Myocyte (in vitro differentiated cells): ENCODE results near the gene NBDY. TPM values are rescaled to one million over a fixed set of nuclear protein-coding genes. Genes with fewer than 3 reads are reported as not detected.
A peak's percentile ranks its signal among the peaks of the same experiment; 100 is the strongest.
"Not testable (repeated sequence)": the region's sequence is repeated elsewhere in the genome, so short reads cannot be mapped to it uniquely, and the experiment has no call there.

Source experiments
- DNase-seq: peaks from one replicate; pipeline ENCODE4 v3.0.0-alpha.2; 2012; ENCODE audit warnings: low read depth
- total RNA-seq: library from RNA; depleted of rRNA; stranded (reverse); fragments of >200 nt; gene quantifications from 2 replicates; pipeline ENCODE4 v1.2.3, GENCODE V29; 2014

The NBDY gene
- total RNA-seq, 1 donor from 2014 or later = 15.6 TPM

DNA sequence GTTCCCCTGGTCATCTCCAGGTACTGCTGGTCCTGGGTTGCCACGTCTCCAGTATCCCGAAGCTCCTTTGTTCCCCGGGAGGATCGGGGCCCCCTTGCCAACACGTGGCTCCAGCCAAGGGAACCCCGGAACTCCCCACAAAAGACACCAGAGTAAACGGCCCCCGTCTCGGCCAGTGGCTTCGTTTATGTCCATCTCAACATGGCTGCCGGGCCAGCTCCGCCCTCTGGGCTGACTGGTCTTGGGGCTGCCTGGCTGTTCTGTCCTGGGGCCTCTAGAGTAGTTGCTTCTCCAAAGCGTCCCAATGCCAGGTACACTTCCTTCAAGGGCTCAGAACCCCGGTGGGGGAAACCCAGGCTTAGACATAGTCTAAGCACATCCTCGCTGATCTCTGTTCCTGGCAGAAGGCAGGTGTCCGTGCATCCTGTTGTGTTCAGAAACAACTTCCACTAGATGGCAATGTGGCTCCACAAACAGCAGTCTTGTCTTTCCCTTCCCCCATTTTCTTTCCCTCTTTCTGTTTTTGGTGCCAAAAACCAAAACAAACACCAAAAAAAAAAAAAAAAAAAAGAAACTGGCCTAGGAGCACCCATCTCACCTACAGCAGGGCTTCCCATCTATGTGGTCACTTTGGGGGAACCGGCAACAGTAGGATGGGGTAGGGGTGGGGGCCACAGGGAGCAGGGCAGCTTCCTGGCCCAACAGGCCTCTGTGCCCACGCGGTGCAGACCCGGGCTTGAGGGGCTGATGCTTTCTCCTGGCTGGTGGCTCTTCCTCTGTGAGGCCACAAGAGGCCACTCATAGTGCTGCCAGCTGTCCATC is 35.3 kb downstream of the NBDY start:
- peak; percentile 71 for DNase-seq

DNA sequence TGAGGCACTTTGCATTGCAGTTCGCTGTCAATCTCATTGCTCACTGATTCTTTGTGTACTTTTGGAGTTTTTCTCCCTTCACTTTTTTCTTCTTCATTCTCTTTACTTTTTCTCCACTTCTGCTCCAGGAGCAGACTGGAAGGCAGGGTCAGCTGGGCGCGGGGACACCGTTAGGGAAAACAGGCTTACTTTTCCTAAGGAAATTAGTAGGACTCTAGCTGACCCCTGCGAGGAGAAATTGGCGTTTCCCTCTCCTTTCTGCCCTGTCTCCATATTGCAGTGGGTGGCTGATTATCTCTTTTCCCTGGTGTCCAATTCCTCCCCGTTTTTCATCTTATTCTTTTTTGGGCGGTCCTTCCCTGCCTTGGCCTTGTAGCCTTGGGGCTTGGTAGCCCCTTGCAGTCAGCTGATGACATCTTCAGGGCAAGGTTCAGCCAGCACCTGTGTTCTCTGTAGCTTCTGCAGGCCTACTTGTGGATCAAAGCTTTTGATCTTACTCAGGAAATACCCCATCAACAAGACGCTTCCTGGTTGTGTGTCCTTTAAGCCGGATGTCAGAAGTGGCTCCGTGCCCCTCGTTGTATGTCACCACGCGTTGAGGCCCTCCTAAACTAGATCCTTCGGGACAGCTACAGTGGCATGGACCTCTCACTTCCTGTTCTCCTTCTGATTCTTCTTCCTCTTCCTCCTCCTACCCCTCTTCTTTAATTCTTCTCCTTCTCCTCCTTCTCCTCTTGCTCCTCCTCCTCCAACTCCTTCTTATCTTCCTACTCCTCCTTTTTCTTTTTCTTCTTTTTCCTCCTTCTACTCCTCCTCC is 36.1 kb downstream of the NBDY start:
- no peak for DNase-seq

DNA sequence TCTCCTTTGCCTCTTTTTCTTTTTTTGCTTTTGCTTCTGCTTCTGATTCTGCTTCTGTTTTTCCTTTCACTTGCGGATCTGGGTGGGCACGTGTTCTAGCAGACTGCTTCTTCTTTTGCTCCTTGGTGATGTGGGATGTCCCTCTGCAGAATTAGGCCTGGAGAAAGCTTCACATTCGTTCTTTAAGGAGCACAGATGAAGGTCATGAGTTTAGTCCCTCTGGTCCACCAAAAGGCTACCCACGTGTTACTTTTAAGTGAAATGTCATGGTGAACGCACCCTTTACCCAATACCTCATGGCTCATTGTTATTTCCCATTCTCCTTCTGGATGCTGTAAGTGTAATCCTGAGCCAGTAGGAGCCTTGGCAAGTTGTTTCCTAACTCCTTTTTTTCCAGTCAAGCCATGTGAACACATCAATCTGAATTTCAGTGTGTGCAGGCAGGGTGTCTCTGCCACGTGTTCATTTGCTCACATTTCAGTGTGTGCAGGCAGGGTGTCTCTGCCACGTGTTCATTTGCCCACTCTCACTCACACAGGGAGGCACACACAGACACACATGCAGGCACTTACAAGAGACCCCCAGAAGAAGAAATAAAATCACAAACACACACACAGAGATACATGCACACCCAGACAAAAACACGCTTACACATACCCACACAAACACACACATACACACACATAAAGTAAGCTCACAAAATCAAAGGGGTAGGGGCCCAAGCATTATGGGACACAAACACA is 36.9 kb downstream of the NBDY start:
- DNase-seq = no peak

DNA sequence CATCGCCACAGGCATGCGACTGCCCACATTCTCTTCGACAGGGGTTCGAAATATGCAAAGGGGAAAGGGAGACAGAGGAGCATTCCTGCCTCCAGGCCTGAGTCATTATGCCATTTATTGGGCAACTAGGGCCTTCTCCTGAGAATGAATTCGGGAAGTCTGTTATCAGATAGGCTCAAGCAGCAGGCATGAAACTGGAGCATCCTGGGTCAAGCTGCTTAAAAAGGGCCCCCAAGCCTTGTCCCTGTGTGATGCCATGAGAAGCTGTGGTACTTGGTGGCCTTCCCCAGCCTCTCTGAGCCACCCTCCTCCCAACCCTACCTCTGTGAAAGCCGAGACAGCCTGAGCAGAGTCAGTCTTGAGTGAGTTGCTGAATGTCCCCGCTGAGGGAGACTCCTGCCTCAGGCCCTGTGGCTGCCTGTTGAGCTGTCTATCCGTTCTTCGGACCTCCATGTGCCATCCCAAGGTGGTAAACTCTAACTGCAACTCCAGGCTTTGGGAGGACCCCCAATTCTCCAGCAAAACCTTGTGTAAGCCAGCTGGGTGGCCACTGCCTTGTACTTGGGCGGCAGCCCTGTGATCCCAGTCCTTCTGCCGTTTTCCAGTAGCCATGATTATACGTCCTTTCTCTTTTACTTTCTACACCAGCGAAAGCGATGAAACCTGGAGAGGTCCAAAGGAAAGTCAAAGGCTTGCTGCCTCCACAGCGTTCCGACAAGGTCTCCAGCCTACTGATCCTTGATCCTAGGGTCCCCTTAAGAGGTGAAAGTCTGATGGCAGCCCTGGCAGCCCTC is 37.7 kb downstream of the NBDY start:
- DNase-seq = no peak

DNA sequence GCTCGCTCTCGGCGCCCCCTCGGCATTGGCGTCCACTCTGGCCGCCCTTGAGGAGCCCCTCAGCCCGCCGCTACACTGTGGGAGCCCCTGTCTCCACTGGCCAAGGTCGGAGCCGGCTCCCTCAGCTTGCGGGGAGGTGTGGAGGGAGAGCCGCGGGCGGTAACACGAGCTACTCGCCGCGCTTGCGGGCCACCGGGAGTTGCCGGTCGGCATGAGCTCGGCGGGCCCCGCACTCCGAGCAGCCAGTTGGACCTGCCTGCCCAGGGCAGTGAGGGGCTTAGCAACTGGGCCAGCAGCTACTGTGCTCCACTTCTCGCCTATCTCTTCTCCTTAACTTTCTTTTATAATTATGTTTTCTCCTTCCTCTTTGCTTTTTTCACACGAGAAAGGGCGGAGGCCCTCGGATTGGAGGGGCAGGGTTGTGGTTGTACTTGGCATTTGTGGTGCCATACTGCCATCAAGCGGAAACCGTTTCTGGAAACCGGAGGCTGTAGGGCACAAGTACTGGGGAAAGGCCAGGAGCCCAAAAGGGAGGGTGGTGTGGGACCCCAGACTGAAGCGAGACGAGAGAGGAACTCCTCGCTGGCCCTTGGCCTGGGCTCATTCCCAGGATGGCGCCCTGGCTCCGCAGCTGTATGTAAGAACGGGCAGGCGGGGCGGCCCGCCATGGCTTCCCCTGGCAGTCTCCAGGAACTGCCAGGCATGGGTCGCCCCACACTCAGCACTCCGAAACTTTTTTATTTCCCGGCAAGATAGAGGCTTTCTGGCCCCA is 38.5 kb downstream of the NBDY start:
- DNase-seq = not testable (repeated sequence)

DNA sequence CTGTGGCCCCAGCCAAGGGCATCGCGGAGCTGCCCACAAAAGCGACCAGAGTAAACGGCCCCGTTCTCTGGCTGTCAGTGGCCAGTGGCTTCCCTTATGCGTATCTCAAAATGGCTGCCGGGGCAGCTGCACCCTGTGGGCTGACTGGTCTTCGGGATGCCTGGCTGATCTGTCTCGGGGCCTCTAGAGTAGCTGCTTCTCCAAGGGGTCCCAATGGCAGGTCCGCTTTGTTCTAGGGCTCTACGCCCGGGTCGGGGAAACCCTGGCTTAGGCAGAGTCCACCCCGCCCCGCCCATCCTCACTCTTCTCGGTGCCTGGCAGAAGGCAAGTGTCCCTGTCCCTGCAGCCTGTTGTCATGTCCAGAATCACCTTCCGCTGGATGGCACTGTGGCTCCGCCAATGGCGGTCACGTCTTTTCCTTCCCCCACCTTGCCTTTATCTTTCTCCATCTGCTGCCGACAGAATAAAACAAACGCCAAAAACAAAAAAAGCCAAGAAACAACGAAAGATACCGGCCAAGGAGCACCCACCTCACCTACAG is 39.1 kb downstream of the NBDY start:
- not testable (repeated sequence) for DNase-seq

DNA sequence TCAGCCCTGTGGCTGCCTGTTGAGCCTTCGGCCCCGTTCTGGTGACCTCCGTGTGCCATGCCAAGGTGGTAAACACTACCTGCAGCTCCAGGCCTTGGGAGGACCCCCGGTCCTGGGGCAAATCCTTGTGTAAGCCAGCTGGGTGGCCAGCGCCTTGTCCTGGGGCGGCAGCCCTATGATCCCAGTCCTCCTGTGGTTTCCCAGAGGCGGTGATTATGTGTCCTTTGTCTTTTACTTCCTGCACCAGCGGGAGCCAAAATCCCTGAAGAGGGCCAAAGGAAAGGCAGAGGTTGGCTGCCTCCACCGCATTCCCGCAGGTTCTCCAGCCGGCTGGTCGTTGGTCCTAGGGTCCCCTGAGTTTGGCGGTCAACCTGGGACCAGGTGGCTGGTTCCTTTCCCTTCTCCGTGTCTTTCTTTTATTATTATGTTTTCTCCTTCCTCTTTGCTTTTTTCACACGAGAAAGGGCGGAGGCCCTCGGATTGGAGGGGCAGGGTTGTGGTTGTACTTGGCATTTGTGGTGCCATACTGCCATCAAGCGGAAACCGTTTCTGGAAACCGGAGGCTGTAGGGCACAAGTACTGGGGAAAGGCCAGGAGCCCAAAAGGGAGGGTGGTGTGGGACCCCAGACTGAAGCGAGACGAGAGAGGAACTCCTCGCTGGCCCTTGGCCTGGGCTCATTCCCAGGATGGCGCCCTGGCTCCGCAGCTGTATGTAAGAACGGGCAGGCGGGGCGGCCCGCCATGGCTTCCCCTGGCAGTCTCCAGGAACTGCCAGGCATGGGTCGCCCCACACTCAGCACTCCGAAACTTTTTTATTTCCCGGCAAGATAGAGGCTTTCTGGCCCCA is 43.9 kb downstream of the NBDY start:
- DNase-seq = not testable (repeated sequence)

DNA sequence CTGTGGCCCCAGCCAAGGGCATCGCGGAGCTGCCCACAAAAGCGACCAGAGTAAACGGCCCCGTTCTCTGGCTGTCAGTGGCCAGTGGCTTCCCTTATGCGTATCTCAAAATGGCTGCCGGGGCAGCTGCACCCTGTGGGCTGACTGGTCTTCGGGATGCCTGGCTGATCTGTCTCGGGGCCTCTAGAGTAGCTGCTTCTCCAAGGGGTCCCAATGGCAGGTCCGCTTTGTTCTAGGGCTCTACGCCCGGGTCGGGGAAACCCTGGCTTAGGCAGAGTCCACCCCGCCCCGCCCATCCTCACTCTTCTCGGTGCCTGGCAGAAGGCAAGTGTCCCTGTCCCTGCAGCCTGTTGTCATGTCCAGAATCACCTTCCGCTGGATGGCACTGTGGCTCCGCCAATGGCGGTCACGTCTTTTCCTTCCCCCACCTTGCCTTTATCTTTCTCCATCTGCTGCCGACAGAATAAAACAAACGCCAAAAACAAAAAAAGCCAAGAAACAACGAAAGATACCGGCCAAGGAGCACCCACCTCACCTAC is 44.5 kb downstream of the NBDY start:
- not testable (repeated sequence) for DNase-seq

DNA sequence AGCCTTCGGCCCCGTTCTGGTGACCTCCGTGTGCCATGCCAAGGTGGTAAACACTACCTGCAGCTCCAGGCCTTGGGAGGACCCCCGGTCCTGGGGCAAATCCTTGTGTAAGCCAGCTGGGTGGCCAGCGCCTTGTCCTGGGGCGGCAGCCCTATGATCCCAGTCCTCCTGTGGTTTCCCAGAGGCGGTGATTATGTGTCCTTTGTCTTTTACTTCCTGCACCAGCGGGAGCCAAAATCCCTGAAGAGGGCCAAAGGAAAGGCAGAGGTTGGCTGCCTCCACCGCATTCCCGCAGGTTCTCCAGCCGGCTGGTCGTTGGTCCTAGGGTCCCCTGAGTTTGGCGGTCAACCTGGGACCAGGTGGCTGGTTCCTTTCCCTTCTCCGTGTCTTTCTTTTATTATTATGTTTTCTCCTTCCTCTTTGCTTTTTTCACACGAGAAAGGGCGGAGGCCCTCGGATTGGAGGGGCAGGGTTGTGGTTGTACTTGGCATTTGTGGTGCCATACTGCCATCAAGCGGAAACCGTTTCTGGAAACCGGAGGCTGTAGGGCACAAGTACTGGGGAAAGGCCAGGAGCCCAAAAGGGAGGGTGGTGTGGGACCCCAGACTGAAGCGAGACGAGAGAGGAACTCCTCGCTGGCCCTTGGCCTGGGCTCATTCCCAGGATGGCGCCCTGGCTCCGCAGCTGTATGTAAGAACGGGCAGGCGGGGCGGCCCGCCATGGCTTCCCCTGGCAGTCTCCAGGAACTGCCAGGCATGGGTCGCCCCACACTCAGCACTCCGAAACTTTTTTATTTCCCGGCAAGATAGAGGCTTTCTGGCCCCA is 49.3 kb downstream of the NBDY start:
- DNase-seq = not testable (repeated sequence)

DNA sequence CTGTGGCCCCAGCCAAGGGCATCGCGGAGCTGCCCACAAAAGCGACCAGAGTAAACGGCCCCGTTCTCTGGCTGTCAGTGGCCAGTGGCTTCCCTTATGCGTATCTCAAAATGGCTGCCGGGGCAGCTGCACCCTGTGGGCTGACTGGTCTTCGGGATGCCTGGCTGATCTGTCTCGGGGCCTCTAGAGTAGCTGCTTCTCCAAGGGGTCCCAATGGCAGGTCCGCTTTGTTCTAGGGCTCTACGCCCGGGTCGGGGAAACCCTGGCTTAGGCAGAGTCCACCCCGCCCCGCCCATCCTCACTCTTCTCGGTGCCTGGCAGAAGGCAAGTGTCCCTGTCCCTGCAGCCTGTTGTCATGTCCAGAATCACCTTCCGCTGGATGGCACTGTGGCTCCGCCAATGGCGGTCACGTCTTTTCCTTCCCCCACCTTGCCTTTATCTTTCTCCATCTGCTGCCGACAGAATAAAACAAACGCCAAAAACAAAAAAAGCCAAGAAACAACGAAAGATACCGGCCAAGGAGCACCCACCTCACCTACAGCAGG is 50.0 kb downstream of the NBDY start:
- not testable (repeated sequence) for DNase-seq

DNA sequence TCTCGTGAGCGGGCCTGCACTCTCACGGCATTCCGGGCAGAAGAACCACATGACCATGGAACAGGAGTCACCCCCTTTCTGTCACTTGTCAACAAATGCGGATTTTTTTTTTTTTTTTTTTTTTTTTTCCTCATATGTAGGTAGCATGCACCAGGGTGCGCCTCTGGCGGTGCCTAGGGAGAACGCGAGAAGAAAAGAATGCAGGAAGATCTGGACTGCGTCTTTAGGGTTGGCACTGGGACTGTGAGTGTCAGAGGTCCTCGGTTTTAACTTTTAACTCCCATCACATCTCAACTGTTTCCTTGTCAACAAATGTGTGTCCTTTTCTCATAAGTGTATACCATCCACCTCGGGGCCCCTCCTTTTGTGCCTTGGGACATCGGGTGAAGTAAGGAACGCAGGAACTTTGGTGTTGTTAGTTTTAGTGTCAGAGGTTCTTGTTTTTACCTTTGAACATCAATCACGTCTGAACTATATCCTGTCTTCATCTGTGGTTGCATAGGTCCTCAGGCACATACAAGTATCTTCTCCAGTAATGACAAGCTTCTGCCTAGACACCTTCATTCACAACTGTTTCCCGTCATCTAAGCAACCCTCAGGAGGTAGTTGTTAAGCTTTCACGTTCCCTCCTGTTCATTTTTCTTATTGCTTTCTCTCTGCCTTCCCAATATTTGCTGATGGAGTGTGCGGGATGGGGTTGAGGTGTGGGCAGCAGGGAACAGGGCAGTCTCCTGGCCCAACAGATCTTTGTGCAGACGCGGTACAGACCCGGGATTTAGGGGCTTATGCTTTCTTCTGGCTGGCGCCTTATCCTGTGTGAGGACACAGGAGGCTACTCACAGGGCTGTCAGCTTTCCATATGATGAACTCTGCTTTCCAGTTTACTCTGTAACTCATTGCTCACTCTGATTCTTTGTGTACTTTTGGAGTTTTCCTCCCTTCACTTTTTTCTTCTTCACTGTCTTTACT is 51.9 kb downstream of the NBDY start:
- not testable (repeated sequence) for DNase-seq

DNA sequence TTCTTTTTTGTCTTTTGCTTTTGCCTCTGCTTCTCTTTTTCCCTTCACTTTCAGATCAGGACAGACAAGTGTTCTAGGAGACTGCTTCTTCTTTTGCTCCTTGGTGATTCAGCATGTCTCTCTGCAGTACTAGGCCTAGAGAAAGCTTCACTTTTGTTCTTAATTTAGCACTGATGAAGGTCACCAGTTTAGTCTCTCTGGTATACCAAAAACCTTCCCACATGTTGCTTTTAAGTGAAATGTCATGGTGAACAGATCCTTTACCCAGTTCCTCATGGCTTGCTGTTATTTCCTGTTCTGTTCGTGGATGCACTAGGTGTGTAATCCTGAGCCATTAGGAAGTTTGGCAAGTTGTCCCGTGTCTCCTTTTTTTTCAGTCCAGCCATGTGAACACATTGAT is 53.3 kb downstream of the NBDY start:
- DNase-seq = no peak

DNA sequence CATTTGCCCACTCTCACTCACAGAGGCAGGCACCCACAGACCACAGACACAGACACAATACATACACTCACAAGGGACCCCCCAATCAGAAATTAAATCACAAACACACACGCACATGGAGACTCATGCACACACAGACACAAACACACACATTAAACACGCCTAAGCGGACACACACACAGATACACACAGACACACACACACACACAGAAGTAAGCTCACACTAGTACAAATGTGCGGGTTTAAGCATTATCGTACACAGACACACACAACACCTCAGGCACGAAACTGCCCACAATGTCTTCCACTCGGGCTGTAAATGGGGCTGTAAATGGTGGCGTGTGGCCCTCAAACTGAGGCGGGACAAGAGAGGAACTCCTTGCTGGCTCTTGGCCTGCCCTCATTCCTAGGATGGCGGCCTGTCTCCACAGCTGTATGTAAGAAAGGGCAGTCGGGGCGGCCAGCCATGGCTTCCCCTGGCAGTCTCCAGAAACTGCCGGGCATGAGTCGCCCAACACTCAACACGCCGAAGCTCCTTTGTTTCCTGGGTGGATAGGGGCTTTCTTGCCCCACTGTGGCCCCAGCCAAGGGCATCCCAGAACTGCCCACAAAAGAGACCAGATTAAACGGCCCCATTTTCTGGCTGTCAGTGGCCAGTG is 53.9 kb downstream of the NBDY start:
- DNase-seq = no peak

DNA sequence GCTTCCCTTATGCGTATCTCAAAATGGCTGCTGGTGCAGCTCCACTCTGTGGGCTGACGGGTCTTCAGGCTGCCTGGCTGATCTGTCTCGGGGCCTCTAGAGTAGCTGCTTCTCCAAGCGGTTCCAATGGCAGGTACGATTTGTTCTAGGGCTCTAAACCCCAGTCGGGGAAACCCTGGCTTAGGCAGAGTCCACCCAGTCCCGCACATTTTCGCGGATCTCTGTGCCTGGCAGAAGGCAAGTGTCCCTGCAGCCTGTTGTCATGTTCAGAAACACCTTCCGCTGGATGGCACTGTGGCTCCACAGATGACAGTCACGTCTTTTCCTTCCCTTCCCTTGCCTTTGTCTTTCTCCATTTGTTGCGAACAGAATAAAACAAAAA is 54.4 kb downstream of the NBDY start:
- DNase-seq = no peak

DNA sequence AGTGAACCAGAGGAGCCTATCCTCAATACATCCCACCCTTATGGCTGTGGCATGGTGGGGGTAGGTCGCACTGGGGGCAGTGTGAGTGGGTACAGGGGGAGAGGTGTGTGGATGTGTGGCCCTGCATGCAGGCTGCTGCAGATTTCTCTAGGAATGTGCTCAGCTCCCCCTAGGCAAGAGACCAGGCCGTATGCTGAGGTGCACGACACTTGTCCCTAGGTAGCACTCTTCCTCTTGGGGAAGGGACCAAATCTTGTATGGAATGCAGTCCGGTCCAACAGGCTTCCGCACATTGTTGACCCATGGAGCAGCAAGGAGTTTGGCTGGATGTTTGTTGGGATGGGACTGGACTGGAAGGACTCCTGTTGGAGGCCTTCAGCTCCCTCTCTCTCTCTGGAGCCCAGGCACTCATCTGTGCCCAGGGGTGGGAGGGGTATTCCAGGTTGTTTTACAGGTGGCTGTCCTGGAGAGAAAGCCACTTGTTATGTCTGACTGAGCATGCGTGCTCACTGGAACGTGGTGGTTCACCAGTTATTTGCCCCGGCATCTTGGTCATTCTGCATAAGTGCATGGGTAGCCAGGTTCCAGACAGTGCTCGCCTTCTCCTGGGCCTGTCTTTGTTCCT is 55.1 kb downstream of the NBDY start:
- no peak for DNase-seq
